HG02943 (cell line): Measurements from ENCODE around the gene KCNN1.
"Not testable (repeated sequence)": the region's sequence is repeated elsewhere in the genome, so short reads cannot be mapped to it uniquely, and the experiment has no call there.

Experiments used
- ATAC-seq: cut with Tn5 transposase; IDR thresholded peaks from one replicate; pipeline ENCODE4 v1.9.1; 2021; ENCODE audit warnings: mild to moderate bottlenecking, low read depth, moderate library complexity; ENCODE audit not compliant: unreplicated experiment

Gene KCNN1

DNA sequence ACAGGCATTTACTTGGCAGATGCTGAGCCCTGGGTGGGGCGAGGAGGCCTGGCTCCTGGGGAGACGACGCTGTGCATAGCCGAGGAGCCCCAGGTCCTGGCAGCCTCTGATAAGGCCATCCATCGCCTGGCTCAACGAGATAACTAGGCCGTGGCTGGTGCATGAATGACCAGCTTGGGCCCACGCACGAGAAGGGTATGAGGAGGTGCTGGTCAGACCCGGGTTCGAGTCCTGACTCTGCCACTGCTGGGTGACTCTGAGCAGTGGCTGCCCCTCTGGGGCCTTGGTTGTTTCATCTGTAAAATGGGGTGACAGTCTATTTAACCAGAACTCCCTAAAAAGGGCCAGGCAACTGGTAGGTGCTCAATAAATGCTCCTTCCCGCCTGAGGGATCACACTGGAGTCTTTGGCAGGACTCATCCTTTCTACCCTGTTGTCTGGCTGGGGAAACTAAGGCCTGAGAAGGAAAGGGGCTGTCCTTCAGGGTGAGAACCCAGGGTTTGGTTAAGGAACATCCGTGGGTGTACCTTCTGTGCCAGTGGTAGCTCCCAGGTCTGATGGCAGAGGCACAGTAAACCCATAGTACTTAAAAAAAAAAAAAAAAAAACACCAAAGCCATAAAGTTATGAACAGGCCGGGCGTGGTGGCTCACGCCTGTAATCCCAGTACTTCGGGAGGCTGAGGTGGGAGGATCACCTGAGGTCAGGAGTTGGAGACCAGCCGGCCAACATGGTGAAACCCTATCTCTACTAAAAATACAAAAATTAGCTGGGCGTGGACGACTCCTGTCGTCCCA is 33.0 kb downstream of the KCNN1 start:
- no peak for ATAC-seq

- ATAC-seq, result no peak
Measured at GRCh38 chr19:18000480-18000914, 33.6 kb downstream of the KCNN1 start.

- no peak for ATAC-seq
Measured at GRCh38 chr19:18000915-18001776, 34.2 kb downstream of the KCNN1 start.

DNA sequence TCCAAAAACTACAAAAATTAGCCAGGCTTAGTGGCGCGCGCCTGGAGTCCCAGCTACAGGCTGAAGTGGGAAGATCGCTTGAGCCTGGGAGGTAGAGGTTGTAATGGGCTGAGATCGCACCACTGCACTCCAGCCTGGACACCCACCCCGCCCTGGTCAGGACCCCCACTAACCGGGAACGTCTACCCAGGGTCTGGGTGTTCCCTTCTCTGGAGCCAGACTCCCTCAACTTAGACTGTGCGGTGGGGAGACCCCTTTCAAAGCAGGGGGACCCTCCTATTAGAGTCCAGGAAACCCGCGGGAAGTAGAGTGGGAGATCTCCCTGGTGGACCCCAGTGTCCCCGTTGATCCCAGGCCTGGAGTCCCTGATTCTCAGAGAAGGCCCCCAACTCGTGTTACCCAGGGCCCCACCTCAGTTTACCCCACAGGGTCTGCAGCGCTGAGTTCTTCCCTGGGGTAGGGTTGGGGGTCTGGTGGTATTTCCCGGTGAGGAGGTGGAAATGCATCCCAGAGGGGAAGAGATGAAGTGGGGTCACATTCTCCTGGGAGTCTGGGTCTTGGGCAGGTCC is 35.0 kb downstream of the KCNN1 start:
- ATAC-seq, result no peak

DNA sequence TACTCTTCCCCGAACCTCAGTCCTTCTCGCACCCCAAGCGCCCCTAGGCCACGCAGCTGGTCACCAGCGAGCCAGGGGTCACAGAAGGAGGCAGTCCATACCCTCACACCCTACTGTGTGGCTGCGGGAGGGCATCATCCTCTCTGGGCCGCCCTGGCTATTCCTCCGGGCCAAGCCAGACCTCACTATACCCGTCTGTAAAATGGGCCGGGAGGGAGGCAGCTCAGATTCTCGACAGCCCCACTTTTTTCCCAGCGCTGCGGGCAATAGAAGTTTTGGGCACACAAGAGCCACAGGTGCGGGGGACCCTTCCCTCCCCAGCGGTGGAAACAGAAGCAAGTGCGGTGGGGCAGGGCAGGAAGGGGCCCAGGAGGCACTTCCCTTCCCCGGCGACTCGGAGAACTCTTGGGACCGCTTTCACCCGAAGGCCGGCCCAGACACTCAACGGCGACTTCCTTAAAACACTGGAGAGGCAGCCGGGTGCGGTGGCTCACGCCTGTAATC is 35.5 kb downstream of the KCNN1 start:
- ATAC-seq, result no peak

GRCh38 chr19:18005750-18006149 is 38.8 kb downstream of the KCNN1 start:
- not testable (repeated sequence) for ATAC-seq

DNA sequence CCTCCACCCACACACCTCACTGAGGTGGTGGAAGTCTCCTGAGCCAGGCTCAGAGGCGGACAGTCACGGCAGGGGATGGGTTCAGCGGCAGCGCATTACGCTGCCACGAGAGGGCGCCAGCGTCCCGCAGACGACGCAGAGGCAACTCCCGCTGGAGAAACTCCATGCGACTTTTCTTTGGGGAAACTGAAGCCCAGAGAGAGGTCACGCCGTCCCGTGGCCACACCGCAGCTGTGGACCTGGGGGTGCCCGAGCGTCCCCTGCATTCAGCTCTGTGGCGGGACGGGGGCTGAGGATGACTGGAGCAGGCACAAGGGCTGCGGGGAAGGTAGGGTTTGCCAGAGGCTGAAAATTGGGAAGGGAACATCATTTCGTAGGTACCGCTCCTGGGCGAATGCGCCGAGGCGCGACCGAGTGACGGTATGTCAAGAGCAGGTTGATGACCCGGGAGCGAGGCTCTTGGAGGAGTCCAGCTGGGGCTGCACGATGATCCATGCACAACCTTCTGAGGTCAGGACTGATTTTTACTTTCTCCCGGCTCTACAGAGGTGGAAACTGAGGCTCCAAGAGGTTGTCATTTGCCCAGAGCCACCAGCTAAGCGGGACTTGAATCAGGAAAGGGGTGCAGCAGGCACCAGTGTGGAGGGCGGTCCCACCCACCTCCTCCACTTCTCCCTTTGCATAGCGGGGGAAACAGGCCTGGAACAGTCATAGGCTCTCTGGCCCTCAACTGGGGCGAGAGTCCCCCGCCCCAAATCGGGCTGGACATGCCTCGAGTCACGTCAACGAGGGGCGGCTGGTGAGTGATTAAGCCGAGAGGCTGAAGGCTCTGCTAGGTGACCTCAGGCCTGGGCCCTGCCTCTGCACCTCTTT is 40.4 kb downstream of the KCNN1 start:
- no peak for ATAC-seq

- ATAC-seq, result no peak
Measured at GRCh38 chr19:18007917-18008673, 41.2 kb downstream of the KCNN1 start, which contains the start of gene ARRDC2. TSS of gene ARRDC2 (plus strand) at chr19:18008170. CDS start at chr19:18008311, 141 bp downstream.

DNA sequence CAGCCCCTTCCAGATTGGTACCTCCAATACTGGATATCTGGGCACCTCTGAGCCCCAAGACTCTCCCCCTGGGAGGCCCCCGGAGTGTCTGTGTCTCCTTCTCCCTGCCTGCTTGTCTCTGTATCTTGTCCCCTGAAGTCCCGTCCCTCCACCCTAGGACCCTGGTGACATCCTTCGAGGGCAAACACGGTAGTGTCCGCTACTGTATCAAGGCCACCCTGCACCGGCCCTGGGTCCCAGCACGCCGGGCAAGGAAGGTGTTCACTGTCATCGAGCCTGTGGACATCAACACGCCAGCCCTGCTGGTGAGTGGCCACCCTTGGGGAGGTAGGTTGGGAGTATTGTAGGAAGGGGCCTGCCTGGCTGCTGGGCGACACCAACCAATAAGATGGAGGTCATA is 41.9 kb downstream of the KCNN1 start:
- ATAC-seq, result no peak

GRCh38 chr19:18009412-18010066 is 42.6 kb downstream of the KCNN1 start:
- no peak for ATAC-seq

DNA sequence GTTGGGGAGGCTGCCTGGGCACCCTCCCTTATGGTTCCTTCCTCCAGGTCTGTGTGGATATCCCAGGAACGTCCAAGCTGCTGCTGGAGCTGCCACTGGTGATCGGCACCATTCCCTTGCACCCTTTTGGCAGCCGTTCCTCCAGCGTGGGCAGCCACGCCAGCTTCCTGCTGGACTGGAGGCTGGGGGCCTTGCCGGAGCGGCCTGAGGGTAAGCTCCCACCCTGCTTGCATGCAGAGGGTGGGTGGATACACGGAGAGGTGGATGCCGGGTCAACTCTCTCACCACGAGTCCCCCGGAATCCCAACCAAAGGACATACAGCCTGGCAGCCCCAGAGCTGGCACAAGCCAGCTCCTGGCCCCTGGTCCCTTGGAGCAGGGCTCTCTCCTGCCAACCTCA is 43.2 kb downstream of the KCNN1 start:
- ATAC-seq, result no peak

DNA sequence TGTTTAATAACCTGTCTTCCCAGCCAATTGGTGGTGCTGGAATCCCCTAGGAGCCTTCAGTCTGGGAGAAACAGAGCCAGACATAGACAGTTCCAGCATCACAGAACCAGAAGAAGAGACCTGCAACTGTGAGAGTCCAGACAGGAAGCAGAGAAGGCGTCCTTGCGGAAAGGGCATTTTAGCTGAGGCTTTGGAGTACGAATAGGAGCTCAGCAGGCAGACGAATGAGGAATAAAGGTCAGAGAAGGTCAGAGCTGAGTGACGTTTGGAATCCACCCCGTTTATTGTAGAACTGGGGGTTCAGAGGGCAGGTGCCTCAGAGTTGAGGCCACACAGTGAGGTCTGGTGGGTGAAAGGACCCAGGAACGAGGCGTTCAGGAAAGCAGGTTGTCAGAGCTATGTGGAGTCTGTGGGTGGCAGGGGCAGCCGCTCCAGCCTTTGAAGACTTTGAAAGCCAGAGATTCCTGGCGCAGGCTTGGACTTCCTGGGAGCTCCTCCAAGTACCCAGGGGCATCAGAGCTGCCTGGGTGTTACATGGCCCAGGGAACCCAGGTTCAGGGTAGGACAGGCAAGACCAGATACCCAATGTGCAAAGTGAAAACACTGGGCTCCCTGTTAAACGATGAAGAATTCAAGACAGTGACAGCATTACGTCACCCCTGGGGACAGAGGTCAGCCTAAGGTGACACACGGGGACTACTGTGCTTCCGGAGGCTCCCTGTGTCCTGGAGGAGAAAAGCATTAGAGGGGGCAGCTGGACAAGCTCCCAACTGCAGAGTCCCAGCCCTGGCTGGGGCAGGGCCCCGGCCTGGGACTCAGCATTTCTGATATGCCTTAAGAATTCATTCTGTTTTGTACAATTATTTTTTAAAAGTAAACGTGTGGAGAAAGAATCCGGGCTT is 46.6 kb downstream of the KCNN1 start:
- no peak for ATAC-seq

DNA sequence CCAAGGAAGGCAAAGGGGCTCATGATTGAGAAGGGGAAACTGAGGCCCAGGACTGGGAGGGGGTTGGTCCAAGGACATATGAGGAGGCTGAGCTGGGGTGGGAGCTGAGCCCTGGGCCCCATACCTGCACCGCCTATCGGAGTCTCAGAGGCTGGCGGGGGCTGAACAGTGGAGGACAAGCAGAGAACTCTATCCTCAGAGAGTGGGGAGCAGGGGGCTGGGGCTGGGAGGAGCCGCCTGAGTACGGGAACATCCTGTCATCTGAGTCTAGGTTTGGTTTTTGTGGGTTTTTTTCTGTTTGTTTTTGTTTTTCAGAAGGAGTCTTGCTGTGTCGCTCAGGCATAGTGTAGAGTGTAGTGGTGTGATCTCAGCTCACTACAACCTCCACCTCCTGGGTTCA is 47.3 kb downstream of the KCNN1 start:
- no peak for ATAC-seq

- ATAC-seq, result no peak
Measured at GRCh38 chr19:18016209-18016910, 49.5 kb downstream of the KCNN1 start.

DNA sequence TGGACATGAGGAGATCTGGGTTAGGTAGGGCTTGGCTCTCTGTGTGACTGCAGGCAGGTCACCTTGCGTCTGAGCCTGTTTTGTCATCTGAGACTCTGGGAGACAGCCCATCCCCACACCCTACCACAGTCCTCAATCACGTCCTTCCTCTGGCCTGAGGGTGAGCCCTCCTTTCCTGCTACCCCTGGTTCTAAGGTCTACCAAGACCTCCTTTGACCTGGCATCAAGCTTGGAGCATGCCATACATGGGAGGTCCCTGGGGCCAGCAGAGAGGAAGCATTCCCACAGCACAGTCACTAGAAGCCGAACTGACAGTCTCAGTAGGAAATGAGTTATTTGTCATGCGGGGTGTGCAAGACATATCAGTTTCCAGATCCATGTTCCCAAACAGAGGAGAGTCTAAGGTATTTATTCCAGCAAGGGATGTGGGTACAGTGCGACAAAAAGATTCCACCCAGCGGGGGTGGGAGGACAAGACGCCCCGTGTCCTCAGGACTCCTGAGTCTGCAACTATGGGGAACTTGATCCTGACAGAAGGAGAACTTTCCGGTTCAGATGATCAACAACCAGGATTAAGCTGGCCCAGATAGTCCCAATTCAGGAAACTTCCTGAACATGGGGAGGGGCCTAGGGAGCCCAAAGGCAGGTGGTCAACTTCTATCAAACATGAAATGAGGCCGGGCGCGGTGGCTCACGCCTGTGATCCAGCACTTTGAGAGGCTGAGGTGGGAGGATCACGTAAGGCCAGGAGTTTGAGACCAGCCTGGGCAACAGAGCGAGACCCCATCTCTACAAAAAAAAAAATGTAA is 50.6 kb downstream of the KCNN1 start:
- ATAC-seq, result no peak
